Endothelial cell (in vitro differentiated cells): ENCODE measurements around the gene MISP. TPM values are rescaled to one million over a fixed set of nuclear protein-coding genes. Genes with fewer than 3 reads are reported as not detected.

Experiments used
- DNase-seq: peaks from one replicate; pipeline ENCODE4 v3.0.0; 2021; ENCODE audit warnings: low spot score
- H3K27ac Mint-ChIP-seq: one replicate; pipeline ENCODE4 v1.8.0; 2021; ENCODE audit warnings: mixed read lengths, inconsistent platforms; ENCODE audit not compliant: unreplicated experiment
- H3K27me3 Mint-ChIP-seq: one replicate; pipeline ENCODE4 v1.8.0; 2021; ENCODE audit warnings: mild to moderate bottlenecking, moderate library complexity, mixed read lengths, inconsistent platforms; ENCODE audit not compliant: unreplicated experiment
- H3K36me3 Mint-ChIP-seq: one replicate; pipeline ENCODE4 v1.8.0; 2021; ENCODE audit warnings: mild to moderate bottlenecking, low read depth, mixed read lengths, inconsistent platforms; ENCODE audit not compliant: unreplicated experiment
- H3K4me1 Mint-ChIP-seq: one replicate; pipeline ENCODE4 v1.8.0; 2021; ENCODE audit warnings: mild to moderate bottlenecking, mixed read lengths, inconsistent platforms; ENCODE audit not compliant: unreplicated experiment
- H3K4me3 Mint-ChIP-seq: one replicate; pipeline ENCODE4 v1.8.0; 2021; ENCODE audit warnings: mild to moderate bottlenecking, mixed read lengths, inconsistent platforms; ENCODE audit not compliant: unreplicated experiment
- H3K9me3 Mint-ChIP-seq: one replicate; pipeline ENCODE4 v1.8.0; 2021; ENCODE audit warnings: mixed read lengths, inconsistent platforms; ENCODE audit not compliant: unreplicated experiment
- total RNA-seq: library from RNA; stranded (reverse); fragmentation: NEBNext Ultra II Directional; extraction: Animal tissue kit (Norgen Biotek cat#: 25700); gene quantifications from one replicate; pipeline ENCODE4 v1.2.1, GENCODE V29; 2021; ENCODE audit not compliant: unreplicated experiment
- TF ChIP-seq, protein P1 (sequence below): fragments of 200-600 bp; sonication (generic); IDR thresholded peaks from one replicate; pipeline ENCODE4 v1.5.0; 2021; ENCODE audit warnings: antibody characterized with exemption; ENCODE audit not compliant: unreplicated experiment

Gene MISP
- total RNA-seq, 1 donor from 2014 or later: not detected

GRCh38 chr19:755063-755462 is 4.2 kb downstream of the MISP start:
- no peak for DNase-seq
- Mint-ChIP-seq H3K4me1 (no peaks in the 10 kb centered on the region), H3K4me3 (no peak overlapping the region), H3K27me3 (peaks cover 3% of the 10 kb centered on the region), H3K27ac (no peak overlapping the region), H3K9me3 (peaks cover 10% of the 10 kb centered on the region), H3K36me3 (peaks cover 13% of the 10 kb centered on the region)
- TF ChIP-seq, protein P1, sequence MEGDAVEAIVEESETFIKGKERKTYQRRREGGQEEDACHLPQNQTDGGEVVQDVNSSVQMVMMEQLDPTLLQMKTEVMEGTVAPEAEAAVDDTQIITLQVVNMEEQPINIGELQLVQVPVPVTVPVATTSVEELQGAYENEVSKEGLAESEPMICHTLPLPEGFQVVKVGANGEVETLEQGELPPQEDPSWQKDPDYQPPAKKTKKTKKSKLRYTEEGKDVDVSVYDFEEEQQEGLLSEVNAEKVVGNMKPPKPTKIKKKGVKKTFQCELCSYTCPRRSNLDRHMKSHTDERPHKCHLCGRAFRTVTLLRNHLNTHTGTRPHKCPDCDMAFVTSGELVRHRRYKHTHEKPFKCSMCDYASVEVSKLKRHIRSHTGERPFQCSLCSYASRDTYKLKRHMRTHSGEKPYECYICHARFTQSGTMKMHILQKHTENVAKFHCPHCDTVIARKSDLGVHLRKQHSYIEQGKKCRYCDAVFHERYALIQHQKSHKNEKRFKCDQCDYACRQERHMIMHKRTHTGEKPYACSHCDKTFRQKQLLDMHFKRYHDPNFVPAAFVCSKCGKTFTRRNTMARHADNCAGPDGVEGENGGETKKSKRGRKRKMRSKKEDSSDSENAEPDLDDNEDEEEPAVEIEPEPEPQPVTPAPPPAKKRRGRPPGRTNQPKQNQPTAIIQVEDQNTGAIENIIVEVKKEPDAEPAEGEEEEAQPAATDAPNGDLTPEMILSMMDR: no peak

DNA sequence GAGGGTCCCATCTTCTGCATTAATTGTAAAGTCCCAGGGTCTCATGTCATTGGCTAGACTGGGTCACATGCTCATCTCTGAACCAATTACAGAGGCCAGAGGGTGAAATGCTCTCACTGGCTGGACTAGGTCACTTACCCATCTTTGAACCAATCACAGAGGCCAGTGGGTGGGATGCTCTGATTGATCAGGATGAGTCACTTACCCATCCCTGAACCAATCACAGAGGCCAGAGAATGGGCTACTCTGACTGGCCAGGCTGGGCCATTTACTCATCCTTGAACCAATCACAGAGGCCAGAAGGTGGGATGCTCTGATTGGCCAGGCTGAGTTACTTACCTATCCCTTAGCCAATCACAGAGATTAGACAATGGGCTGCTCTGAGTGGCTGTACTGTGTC is 5.3 kb downstream of the MISP start:
- H3K27me3 Mint-ChIP-seq: peaks cover 3% of the 10 kb centered on the region
- no peak for DNase-seq
- H3K27ac Mint-ChIP-seq: no peak overlapping the region
- no peaks in the 10 kb centered on the region for H3K4me1 Mint-ChIP-seq
- peaks cover 10% of the 10 kb centered on the region for H3K9me3 Mint-ChIP-seq
- peaks cover 13% of the 10 kb centered on the region for H3K36me3 Mint-ChIP-seq
- H3K4me3 Mint-ChIP-seq: no peak overlapping the region
- TF ChIP-seq, protein P1: no peak

DNA sequence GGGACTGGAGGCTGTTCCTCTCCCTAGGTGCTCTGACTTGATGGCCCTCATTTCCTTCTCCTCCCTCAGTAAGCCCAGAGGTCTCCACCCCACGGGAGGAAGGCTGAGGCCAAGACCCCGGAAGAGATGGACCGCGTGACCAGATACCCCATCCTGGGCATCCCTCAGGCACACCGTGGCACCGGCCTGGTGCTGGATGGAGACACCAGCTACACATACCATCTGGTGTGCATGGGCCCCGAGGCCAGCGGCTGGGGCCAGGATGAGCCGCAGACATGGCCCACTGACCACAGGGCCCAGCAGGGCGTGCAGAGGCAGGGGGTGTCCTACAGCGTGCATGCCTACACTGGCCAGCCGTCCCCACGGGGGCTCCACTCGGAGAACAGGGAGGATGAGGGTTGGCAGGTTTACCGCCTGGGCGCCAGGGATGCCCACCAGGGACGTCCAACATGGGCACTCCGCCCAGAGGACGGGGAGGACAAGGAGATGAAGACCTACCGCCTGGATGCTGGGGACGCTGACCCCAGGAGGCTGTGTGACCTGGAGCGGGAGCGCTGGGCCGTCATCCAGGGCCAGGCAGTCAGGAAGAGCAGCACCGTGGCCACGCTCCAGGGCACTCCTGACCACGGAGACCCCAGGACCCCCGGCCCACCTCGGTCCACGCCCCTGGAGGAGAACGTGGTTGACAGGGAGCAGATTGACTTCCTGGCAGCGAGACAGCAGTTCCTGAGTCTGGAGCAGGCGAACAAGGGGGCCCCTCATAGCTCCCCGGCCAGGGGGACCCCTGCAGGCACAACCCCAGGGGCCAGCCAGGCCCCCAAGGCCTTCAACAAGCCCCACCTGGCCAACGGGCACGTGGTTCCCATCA is 6.1 kb downstream of the MISP start:
- Mint-ChIP-seq H3K27me3 (peaks cover 3% of the 10 kb centered on the region), H3K36me3 (peaks cover 13% of the 10 kb centered on the region), H3K9me3 (peaks cover 10% of the 10 kb centered on the region), H3K4me3 (no peak overlapping the region), H3K27ac (no peak overlapping the region), H3K4me1 (no peaks in the 10 kb centered on the region)
- no peak for DNase-seq
- TF ChIP-seq, protein P1: no peak

- no peaks in the 10 kb centered on the region for H3K4me1 Mint-ChIP-seq
- H3K27me3 Mint-ChIP-seq: peaks cover 3% of the 10 kb centered on the region
- H3K36me3 Mint-ChIP-seq: peaks cover 13% of the 10 kb centered on the region
- peaks cover 10% of the 10 kb centered on the region for H3K9me3 Mint-ChIP-seq
- H3K4me3 Mint-ChIP-seq: peak overlapping the region; percentile 47
- H3K27ac Mint-ChIP-seq: no peak overlapping the region
- TF ChIP-seq, protein P1: no peak
- no peak for DNase-seq
Measured at GRCh38 chr19:757811-758668, 7.1 kb downstream of the MISP start.
